ENCODE results near the gene UPF1. TPM values are rescaled to one million over a fixed set of nuclear protein-coding genes. Genes with fewer than 3 reads are reported as not detected.
A peak's percentile ranks its signal among the peaks of the same experiment; 100 is the strongest.

UPF1 gene
- total and polyA plus RNA-seq, 4 donors, result 48.3 to 89.2 (median 64.5) TPM

DNA sequence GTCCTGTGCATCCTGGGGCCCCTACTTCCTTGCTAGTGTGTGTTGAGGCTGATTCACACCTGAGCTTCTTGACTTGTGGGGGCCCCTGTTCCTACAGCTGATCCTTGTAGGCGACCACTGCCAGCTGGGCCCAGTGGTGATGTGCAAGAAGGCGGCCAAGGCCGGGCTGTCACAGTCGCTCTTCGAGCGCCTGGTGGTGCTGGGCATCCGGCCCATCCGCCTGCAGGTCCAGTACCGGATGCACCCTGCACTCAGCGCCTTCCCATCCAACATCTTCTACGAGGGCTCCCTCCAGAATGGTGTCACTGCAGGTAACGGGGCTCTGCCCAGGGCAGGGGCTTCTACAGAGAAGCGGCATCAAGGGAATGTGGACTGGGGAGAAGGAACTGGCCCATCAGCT lies 25.5 kb downstream of the UPF1 start:
- 95 to 98% methylated on average over 13 of the region's 13 CpGs for WGBS, 2 donors
- peaks cover 15 to 94% (median 66%) of the 10 kb centered on the region in 4 donors for H3K36me3 ChIP-seq (ENCODE audit: control insufficient read depth in 4 of 4, insufficient read depth in 4 of 4, low read length in 4 of 4)
- no peak for ATAC-seq (ENCODE audit: insufficient read depth, low FRiP score)

DNA sequence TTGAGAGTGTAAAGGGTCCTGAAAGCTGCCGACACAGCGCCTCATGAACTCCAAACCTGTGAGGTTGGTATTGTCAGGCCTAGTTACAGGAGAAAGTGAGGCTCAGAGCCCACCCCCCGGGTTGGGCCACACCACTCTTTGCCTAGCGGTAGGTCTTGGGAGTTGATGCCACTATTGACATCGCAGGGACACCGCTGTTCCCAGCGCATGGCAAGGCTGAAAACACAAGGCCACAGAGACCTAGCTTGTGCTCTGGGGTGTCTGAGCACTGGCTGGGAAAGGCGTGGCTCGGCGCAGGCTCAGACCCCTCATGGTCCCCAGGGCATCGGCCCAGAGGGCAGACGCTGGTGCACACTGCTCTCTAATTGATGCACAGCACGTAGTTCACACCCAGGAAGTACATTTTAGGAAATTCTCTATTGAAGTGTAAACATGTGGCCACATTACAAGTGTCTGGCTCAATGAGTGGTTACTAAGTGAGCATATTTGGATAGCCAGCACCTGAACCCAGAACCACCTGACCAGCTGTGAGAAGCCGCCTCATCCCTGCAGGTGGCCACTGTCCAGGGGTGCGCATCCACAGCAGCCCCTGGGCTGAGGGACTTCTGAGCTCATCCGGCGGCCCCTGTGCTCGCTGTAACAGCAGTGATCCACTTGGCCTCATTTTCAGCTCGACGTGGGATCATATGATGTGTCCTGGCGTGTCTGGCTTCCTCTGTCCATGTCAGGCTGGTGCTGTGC lies 27.3 kb downstream of the UPF1 start:
- WGBS, 2 donors, result 87 to 89% methylated on average over 21 of the region's 21 CpGs
- no peak overlapping the region for H3K27ac ChIP-seq (ENCODE audit: low read depth in 1 of 2, low read length in 1 of 2)
- TF ChIP-seq, protein P1, sequence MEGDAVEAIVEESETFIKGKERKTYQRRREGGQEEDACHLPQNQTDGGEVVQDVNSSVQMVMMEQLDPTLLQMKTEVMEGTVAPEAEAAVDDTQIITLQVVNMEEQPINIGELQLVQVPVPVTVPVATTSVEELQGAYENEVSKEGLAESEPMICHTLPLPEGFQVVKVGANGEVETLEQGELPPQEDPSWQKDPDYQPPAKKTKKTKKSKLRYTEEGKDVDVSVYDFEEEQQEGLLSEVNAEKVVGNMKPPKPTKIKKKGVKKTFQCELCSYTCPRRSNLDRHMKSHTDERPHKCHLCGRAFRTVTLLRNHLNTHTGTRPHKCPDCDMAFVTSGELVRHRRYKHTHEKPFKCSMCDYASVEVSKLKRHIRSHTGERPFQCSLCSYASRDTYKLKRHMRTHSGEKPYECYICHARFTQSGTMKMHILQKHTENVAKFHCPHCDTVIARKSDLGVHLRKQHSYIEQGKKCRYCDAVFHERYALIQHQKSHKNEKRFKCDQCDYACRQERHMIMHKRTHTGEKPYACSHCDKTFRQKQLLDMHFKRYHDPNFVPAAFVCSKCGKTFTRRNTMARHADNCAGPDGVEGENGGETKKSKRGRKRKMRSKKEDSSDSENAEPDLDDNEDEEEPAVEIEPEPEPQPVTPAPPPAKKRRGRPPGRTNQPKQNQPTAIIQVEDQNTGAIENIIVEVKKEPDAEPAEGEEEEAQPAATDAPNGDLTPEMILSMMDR (IDR thresholded peaks at IDR 0.05; ENCODE audit: control extremely low read depth, extremely low read depth), result no peak
- peaks cover 0 to 11% (median 0%) of the 10 kb centered on the region in 5 donors for H3K4me1 ChIP-seq (ENCODE audit: control insufficient read depth in 5 of 5, insufficient read depth in 5 of 5, low read length in 5 of 5)
- no peak overlapping the region for H3K9ac ChIP-seq (ENCODE audit: insufficient read depth in 1 of 2, low read length in 2 of 2)
- no peaks in the 10 kb centered on the region for H3K9me3 ChIP-seq (ENCODE audit: control insufficient read depth in 4 of 4, insufficient read depth in 3 of 4, low read length in 3 of 4)
- H3K4me3 ChIP-seq, result no peak overlapping the region
- H3K27me3 ChIP-seq (ENCODE audit: control insufficient read depth in 3 of 3, insufficient read depth in 3 of 3, low read length in 2 of 3), result no peaks in the 10 kb centered on the region
- no peak for DNase-seq
- no peak for ATAC-seq (ENCODE audit: insufficient read depth, low FRiP score)
- H3K36me3 ChIP-seq (ENCODE audit: control insufficient read depth in 4 of 4, insufficient read depth in 4 of 4, low read length in 4 of 4), result peaks cover 18 to 92% (median 64%) of the 10 kb centered on the region in 4 donors

More for the DNA sequence above, 25.5 kb downstream of the UPF1 start:
- TF ChIP-seq, protein P1 (IDR thresholded peaks at IDR 0.05; ENCODE audit: control extremely low read depth, extremely low read depth), result no peak
- Histone ChIP-seq H3K9me3 (ENCODE audit: control insufficient read depth in 4 of 4, insufficient read depth in 3 of 4, low read length in 3 of 4) (no peaks in the 10 kb centered on the region), H3K27ac (ENCODE audit: low read depth in 1 of 2, low read length in 1 of 2) (no peak overlapping the region), H3K4me1 (ENCODE audit: control insufficient read depth in 5 of 5, insufficient read depth in 5 of 5, low read length in 5 of 5) (peaks cover 0 to 11% (median 0%) of the 10 kb centered on the region in 5 donors), H3K4me3 (no peak overlapping the region), H3K27me3 (ENCODE audit: control insufficient read depth in 3 of 3, insufficient read depth in 3 of 3, low read length in 2 of 3) (no peaks in the 10 kb centered on the region), H3K9ac (ENCODE audit: insufficient read depth in 1 of 2, low read length in 2 of 2) (no peak overlapping the region)
- DNase-seq, result no peak

DNA sequence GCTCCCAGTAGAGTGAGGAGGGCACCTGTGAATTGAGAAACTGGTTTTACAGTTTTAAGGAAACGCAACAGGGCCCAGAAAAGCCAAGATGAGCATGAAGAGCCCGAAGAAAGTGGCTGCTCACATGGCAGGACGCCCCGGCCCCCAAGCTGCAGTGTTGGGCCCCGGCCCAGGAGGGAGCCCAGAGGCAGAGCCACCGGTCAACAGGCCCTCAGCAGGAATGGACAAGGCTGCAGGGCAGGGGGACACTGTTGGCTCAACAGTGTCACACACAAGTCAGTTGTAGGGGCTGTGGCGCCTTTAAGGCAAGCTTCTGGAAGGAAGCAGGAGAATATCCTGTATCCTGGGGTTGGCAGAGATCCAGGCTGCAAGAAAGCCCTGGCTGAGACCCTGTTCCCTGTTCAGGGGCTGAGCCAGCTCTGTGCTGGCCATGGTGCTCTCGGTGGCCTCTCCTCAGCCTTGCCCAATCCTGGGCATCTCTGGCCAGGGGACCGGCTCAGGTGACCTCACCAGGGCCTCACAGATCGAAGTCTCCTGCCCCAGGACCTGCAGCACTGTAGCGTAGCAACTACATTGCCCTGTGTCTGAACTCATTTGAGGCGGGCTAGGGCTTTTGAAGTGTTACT lies 28.0 kb downstream of the UPF1 start:
- H3K9me3 ChIP-seq (ENCODE audit: control insufficient read depth in 4 of 4, insufficient read depth in 3 of 4, low read length in 3 of 4), result no peaks in the 10 kb centered on the region
- peaks cover 0 to 11% (median 0%) of the 10 kb centered on the region in 5 donors for H3K4me1 ChIP-seq (ENCODE audit: control insufficient read depth in 5 of 5, insufficient read depth in 5 of 5, low read length in 5 of 5)
- ATAC-seq (ENCODE audit: insufficient read depth, low FRiP score) (no peak), DNase-seq (peak; percentile 52 to 83 (median 62))
- no peak overlapping the region for H3K4me3 ChIP-seq
- TF ChIP-seq, protein P1 (IDR thresholded peaks at IDR 0.05; ENCODE audit: control extremely low read depth, extremely low read depth), result no peak
- no peak overlapping the region for H3K27ac ChIP-seq (ENCODE audit: low read depth in 1 of 2, low read length in 1 of 2)
- 73 to 82% methylated on average over 11 to 12 of the region's 12 CpGs for WGBS, 2 donors
- no peaks in the 10 kb centered on the region for H3K27me3 ChIP-seq (ENCODE audit: control insufficient read depth in 3 of 3, insufficient read depth in 3 of 3, low read length in 2 of 3)
- H3K36me3 ChIP-seq (ENCODE audit: control insufficient read depth in 4 of 4, insufficient read depth in 4 of 4, low read length in 4 of 4), result peaks cover 18 to 89% (median 65%) of the 10 kb centered on the region in 4 donors
- H3K9ac ChIP-seq (ENCODE audit: insufficient read depth in 1 of 2, low read length in 2 of 2), result no peak overlapping the region
